Tibial nerve (tissue), 3 donors: ENCODE measurements around the gene ECHS1.

Source experiments
- CTCF ChIP-seq, 5 experiments: fragments of 200-600 bp in 3 of 5; fragments of 450-650 bp in 2 of 5; sonication (generic) in 3 of 5; IDR thresholded peaks; one replicate each; pipeline ENCODE4 v1.5.1; 2016 to 2019; ENCODE audit warnings: antibody characterized with exemption in 5 of 5, mild to moderate bottlenecking in 3 of 5, moderate library complexity in 2 of 5
- POLR2A ChIP-seq, 2 donors: fragments of 450-650 bp; IDR thresholded peaks; one replicate each; pipeline ENCODE4 v1.6.1; 2017; ENCODE audit warnings: antibody characterized with exemption in 2 of 2, mild to moderate bottlenecking in 2 of 2, moderate library complexity in 2 of 2

- no peak for TF ChIP-seq CTCF (IDR thresholded peaks at IDR 0.05)
- no peak for TF ChIP-seq POLR2A (IDR thresholded peaks at IDR 0.05)
These were observed 21.5 kb downstream of the ECHS1 start for GRCh38 chr10:133351408-133352318.
